SH-SY5Y (cell line): Measurements from ENCODE around the gene BTBD6.

ENCODE experiments used
- GATA2 ChIP-seq: IDR thresholded peaks from 2 replicates; pipeline ENCODE4 v1.6.1; 2011; ENCODE audit warnings: mild to moderate bottlenecking, low read depth, low read length
- GATA3 ChIP-seq: IDR thresholded peaks from 2 replicates; pipeline ENCODE4 v1.6.1; 2011; ENCODE audit warnings: low read depth, mild to moderate bottlenecking, low read length, moderate library complexity

BTBD6 gene

DNA sequence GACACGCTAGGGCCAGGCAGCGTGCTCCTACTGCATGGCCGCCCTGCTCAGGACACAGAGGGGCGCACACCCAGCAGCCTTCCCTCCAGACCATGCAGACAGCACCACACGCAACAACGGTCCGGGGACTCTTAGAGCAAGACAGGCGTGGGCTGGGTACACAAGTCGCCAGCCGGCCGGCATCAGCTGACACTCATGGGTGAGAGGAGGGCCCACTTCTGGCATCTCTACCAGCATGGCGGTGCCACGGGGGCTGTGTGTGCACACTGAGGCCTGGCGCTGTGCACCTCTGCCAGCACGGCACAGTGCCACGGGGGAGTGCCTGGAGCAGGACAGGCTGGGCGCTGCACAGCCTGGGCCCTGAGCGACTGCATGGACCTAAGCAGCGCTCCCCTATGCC is 6.7 kb upstream of the BTBD6 start:
- TF ChIP-seq GATA2 (no peak), GATA3 (no peak)

DNA sequence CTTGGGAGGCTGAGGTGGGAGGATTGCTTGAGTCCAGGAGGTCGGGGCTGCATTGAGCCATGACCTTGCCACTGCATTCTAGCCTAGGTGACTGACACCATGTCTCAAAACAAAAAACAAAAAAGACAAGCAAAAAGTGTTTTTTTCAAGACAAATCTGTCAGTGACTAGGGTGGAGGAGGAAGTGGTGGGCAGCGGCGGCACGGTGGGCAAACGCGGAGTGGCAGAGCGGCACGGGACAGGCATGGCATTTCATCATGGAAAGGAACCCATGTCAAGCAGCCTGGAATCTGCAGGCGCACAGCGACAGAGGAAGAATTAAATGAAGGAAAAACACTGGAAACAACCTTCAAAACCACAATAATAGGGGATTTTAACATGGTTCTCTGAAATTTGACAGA is 4.0 kb upstream of the BTBD6 start:
- no peak for TF ChIP-seq GATA3
- no peak for TF ChIP-seq GATA2

DNA sequence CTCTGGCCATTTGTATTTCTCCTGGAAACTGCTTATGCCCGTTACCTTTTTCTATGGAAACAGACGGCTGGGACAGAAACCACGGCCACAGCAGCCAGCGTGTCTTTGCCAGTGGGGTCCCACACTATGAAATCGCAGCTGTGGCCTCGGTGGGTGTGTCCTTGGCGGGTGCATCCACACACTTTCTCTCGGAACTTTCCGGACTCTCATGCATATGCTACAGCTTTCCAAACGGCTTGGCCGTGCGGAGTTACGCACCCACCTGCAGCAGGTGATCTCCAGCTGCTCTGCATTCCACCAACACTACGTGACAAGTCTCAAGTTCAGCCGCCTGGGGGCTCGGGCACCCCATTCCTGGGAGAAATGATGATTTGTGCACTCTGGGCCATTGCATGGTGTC is 1.3 kb upstream of the BTBD6 start:
- no peak for TF ChIP-seq GATA3
- no peak for TF ChIP-seq GATA2

DNA sequence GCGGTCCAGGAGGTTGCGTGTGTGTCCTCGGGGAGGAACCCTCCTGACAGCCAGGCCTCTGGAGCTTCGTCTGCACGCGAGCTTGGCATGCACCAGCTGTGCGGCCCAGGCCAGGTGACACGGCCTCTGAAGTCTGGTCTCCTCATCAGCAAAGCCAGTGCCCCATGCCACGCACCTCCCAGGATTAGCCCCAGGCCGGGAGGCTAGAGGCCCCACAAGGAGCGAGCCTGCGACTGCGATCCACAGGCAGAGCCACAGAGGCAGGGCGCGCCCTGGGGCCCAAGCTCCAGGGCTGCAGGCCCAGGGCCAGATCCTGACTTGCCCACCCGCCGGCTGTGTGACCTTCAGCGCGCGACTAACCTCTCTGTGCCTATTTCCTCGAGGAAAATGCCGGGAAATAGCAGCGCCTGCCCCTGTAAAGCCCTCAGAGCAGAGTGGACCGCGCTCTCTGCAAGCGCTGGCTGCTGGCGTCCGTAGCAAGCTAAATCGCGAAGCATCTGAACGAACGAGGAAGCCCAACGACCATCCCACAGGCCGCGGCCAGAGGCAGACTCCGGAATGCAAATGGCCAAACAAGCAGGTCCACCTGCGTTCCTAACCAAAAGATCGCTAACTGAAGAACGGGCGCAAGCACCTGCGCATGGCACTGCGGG is 492 bp upstream of the BTBD6 start:
- TF ChIP-seq GATA2 (no peak), GATA3 (no peak)

DNA sequence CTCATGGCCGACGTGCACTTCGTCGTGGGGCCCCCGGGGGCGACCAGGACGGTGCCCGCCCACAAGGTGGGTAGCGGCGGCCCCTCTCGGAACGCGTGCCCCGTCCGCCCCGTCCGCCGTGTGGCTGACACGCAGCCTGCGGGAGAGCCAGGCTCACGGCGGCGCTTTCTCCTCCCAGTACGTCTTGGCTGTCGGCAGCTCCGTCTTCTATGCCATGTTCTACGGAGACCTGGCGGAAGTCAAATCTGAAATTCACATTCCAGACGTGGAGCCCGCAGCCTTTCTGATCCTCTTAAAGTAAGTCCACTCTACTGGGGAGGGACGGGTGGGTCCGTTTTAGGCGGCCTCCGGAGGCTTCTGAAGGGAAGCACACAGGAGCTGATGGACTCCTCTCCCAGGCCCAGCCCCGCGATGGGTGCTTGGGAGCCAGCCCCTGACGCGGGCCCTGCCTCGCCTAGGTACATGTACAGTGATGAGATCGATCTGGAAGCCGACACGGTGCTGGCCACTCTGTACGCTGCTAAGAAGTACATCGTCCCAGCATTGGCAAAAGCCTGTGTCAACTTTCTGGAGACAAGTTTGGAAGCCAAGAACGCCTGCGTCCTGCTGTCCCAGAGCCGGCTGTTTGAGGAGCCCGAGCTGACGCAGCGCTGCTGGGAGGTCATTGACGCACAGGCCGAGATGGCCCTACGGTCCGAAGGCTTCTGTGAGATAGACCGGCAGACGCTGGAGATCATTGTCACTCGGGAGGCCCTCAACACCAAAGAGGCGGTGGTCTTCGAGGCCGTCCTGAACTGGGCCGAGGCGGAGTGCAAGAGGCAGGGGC is 1.1 kb downstream of the BTBD6 start:
- TF ChIP-seq GATA3 (no peak), GATA2 (no peak)

DNA sequence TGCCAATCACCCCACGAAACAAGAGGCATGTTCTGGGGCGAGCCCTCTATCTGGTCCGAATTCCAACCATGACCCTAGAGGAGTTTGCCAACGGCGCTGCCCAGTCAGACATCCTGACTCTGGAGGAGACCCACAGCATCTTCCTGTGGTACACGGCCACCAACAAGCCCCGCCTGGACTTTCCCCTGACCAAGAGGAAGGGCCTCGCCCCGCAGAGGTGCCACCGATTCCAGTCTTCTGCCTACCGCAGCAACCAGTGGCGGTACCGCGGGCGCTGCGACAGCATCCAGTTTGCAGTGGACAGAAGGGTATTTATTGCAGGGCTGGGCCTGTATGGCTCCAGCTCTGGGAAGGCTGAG is 1.7 kb downstream of the BTBD6 start:
- TF ChIP-seq GATA2 (no peak), GATA3 (no peak)

DNA sequence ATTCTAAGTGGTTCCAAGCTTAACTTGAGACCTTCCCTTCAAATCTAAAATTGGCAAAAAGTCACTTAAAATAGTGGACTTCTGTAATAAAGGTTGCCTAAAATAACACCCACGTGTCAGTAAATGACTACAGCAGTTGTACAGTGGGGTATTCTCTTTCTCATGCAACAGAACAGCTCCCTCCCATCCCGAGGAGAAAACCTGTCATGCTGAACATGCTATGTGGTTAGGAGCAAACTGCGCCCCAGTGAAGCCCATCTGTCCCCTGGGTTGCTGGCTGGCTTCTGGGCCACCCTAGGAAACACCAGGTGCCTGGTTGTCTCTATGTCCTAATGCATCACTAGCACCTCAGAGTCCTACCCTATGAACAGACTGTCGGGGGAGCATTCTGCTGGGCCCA is 2.7 kb downstream of the BTBD6 start:
- TF ChIP-seq GATA3: no peak
- TF ChIP-seq GATA2: no peak

DNA sequence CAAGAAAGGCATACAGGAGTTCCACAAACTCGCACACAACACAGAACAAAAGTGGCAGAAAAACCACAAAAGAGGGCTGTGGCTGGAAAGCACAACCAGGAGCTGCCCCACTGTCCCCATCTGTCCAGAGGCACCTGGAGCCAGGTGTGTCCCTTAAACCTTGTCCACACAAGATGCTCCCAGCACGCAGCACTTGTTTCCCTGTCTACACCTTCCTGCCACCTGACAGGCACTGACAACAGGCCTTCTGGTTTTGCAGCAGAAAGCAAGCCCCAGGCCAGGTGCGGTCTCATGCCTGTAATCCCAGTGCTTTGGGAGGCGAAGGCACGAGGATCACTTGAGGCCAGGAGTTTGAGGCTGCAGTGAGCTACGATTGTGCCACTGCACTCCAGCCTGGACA is 3.6 kb downstream of the BTBD6 start:
- no peak for TF ChIP-seq GATA2
- no peak for TF ChIP-seq GATA3

DNA sequence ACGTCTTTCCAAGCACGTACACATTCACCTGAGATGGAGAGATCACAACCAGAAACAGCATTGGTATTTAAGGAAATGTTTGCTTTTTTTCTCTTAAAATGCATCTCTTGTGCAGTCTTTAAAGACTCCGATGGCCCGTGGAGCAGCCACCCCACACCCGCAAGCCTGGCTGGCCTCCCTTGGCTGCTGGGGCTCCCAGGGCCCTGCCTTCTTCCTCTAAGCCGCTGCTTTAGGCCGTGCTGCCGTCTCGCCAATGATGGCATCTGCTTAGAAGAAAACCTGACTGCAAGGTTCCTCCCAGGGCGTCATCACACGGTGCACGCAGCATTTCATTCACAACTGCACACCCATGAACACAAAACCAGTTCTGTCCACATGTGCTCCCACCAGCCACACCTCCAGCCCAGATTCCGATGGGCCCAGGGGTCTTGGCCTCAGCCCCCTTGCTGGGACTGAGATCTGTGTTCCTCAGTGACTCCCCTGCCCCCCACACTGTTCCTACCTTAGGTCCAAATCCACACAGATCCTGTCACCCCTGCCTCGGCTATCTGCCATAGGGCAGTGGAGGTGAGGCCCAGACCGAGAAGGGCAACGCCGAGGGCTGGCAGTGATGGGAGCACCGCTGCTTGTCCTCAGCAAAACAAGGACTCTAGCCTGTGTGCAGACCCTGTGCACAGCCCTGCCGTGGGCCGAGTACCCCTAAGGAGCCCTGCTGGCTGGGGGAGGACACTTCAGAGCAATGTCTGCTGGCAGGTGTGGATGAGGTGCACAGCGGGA is 4.4 kb downstream of the BTBD6 start:
- TF ChIP-seq GATA2: no peak
- no peak for TF ChIP-seq GATA3

DNA sequence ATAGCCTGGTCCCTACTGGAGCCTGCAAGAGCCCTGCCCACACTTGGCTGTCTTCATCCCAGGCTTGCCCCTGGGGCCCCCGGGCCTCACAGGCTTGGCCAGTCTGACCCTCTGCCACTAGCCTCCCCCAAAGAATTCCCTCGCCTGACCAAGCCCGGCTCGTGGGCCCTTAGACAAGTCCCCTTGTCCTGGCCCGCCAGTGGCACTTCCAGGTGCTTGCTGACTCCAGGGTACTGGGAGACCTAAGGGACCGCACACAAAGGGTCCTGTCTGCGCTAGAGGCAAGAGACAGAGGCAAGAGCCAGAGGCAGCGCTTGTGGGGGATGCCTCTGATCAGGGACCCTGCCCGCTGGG is 5.0 kb downstream of the BTBD6 start:
- TF ChIP-seq GATA2 (no peak), GATA3 (no peak)

DNA sequence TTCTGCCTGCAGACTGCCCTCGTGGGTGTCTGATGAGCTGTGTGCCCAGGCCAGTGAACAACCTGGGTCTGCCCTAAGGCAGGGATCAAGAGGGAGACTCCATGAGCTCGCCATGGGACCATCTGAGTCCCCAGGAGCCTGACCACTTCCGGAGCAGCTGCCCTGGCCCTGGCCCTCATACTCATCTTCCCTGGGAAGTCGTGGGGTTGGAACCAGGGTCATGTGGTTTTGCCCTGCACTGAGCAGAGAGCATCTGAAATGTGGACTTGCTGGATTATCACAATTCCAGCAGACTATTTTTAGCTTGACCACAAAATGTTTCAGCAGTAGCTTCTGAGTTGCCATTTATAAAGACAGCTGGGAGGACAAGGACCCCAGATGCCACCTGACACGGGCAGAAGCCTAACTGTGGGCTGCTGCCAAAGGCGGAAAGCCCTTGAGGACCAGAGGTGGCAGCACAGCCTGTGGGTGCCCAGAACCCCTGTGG is 6.7 kb downstream of the BTBD6 start:
- TF ChIP-seq GATA3 (no peak), GATA2 (no peak)

DNA sequence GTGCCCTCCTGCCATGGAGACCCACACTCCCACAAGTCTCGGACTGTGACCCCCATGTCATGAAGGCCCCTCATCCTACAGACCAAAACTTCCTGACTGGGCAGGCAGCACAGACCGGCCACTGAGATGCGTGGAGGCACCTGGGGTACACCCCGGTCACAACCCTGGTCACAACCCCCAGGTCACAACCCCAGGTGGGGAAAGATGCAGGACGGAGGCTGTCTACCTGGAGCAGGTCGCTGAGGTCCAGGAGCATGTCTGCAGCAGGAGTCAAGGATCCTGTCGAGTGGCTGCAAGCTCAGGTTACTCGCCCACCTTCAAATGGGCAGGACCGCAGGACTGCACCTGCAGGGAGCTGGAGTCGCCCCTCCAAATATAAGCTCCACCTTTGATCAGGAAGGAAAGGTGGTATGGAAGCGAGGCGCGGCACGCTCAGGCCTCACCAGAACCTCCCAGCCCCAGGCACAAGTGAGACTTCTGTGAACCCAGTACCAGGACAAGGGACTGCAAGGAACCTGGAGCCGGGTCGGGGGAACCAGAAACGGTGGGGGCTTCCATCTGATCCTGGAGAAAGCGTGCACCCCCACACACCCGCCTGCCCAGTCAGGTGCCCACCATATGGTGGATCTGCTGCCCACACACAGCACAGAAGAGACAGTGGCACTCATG is 8.1 kb downstream of the BTBD6 start:
- TF ChIP-seq GATA3: no peak
- no peak for TF ChIP-seq GATA2

DNA sequence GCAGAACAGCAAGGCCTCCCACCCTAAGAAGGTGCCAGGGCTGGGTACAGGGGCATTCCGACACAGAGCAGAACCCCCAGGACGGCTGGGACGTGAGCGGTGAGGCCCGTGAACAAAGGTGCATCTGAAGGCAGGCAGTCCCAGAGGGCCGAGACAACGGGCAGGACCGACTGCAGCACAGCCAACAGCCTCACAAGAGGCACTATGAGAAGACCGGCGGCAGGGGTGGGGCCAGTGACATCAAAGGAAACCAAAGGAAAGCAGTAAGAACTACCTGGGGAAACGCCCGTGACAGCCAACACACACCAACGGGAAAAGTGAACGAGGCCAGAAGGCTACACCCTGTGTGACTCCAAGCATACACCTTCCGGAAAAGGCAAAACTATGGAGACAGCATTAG is 9.1 kb downstream of the BTBD6 start:
- TF ChIP-seq GATA2 (no peak), GATA3 (no peak)

DNA sequence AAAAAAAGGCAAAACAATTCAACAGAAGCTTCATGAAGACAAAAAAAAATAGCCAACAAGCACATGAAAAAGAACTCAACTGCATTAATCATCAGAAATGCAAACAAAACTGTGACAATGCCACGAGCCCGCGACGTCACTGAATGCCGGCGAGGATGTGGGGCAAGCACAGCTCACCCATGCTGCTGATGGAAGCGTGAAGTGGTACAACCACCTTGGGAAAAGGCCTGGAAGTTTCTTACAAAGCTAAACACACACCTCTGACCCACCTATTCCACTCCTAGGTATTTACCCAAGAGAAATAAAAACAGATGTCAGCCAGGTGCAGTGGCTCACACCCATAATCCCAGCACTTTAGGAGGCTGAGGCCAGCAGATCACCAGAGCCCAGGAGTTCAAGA is 10.5 kb downstream of the BTBD6 start:
- TF ChIP-seq GATA3 (no peak), GATA2 (no peak)

DNA sequence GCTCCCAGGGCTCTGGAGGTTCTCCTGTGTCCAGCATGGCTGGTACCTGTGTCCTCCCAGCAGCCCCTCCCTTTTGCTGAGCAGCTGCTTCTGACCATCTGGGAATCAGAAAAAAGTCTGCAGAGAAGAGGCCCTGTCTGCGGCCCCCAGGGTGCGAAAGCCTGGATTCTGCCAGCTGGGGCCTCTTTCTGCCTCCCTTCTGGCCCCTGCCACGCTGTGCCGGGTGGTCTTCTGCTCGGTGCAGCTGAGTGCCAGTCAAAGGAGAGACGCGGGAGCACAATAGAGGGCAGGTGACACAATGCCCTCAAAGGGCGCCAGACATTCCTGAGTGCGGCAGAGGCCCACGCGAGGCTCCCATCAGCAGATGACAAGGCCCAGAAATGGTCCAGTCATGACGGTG is 12.6 kb downstream of the BTBD6 start:
- no peak for TF ChIP-seq GATA2
- TF ChIP-seq GATA3: no peak
